B cell (primary cell): ENCODE data around the gene M1AP. TPM values are rescaled to one million over a fixed set of nuclear protein-coding genes. Genes with fewer than 3 reads are reported as not detected.

Experiments
- ATAC-seq: fragments of 200-7000 bp; cut with Tn5 transposase; one replicate; pipeline ENCODE4 v1.10.0; 2021; ENCODE audit warnings: low read depth, mild to moderate bottlenecking, moderate number of reproducible peaks, moderate library complexity
- CTCF ChIA-PET: fragments of 350-600 bp; sonication (Branson Sonifier 250); formaldehyde crosslinking; loops from one replicate; lab custom pipeline; 2021; ENCODE audit warnings: antibody characterized with exemption, inconsistent platforms; lab: Charles Lee
- POLR2A ChIA-PET: fragments of 350-600 bp; sonication (Branson Sonifier 250); formaldehyde crosslinking; loops from one replicate; lab custom pipeline; 2021; ENCODE audit warnings: antibody characterized with exemption; lab: Charles Lee
- DNase-seq: peaks from one replicate; pipeline ENCODE4 v3.0.0; 2013
- H2AFZ ChIP-seq: 2 replicates; pipeline ENCODE4 v1.6.1; 2012; ENCODE audit warnings: mild to moderate bottlenecking, low read depth, low read length; ENCODE audit not compliant: insufficient read depth, poor library complexity, severe bottlenecking
- H3K27ac ChIP-seq, 2 donors: 1 replicate in 1 of 2; 2 replicates in 1 of 2; pipeline ENCODE4 v1.5.1; 2012 to 2013; ENCODE audit warnings: low read length in 2 of 2, mild to moderate bottlenecking in 2 of 2, moderate library complexity in 1 of 2
- H3K27me3 ChIP-seq, 4 experiments: fragments of 200-600 bp in 1 of 4; sonication (generic) in 1 of 4; replicated peaks in 1 of 4; 1 replicate in 2 of 4; 2 replicates in 2 of 4; pipeline versions ENCODE4 v1.6.1 to v1.7.0; 2013 to 2016; ENCODE audit warnings: low read length in 3 of 4, mild to moderate bottlenecking in 2 of 4, mixed read lengths in 1 of 4, moderate library complexity in 1 of 4; ENCODE audit not compliant: insufficient read depth in 4 of 4, control insufficient read depth in 3 of 4; ENCODE audit errors: control extremely low read depth in 1 of 4
- H3K36me3 ChIP-seq, 2 experiments: replicated peaks in 1 of 2; 1 replicate in 1 of 2; 2 replicates in 1 of 2; pipeline versions ENCODE4 v1.6.1 to v1.7.1; 2013; ENCODE audit warnings: low read length in 1 of 2; ENCODE audit not compliant: insufficient read depth in 2 of 2, control insufficient read depth in 1 of 2; ENCODE audit errors: control extremely low read depth in 1 of 2, extremely low read depth in 1 of 2
- H3K4me1 ChIP-seq, 2 donors: fragments of 200-600 bp in 1 of 2; sonication (generic) in 1 of 2; 1 replicate in 1 of 2; 2 replicates in 1 of 2; pipeline versions ENCODE4 v1.5.1 to v1.6.1; 2013 to 2017; ENCODE audit warnings: low read length in 2 of 2; ENCODE audit not compliant: control insufficient read depth in 2 of 2, insufficient read depth in 2 of 2
- H3K4me2 ChIP-seq: replicated peaks from 2 replicates; pipeline ENCODE3; 2012; ENCODE audit warnings: mild to moderate bottlenecking, low read depth, low read length; ENCODE audit not compliant: poor library complexity, severe bottlenecking
- H3K4me3 ChIP-seq, 5 experiments: fragments of 200-600 bp in 1 of 5; sonication (generic) in 1 of 5; 1 replicate in 3 of 5; 2 replicates in 2 of 5; pipeline versions ENCODE4 v1.5.1 to v1.7.0; 2011 to 2016; ENCODE audit warnings: low read length in 4 of 5, mild to moderate bottlenecking in 4 of 5, low read depth in 2 of 5, control low read depth in 1 of 5, moderate library complexity in 1 of 5; ENCODE audit not compliant: insufficient read depth in 1 of 5; ENCODE audit errors: control extremely low read depth in 1 of 5, extremely low read depth in 1 of 5
- H3K79me2 ChIP-seq: fragments of 200-600 bp; sonication (generic); one replicate; pipeline ENCODE4 v1.6.0; 2016; ENCODE audit warnings: low read length; ENCODE audit not compliant: control insufficient read depth, insufficient read depth
- H3K9ac ChIP-seq: fragments of 200-600 bp; sonication (generic); 2 replicates; pipeline ENCODE4 v1.6.1; 2017; ENCODE audit warnings: mild to moderate bottlenecking, low read length, moderate library complexity
- H3K9me3 ChIP-seq, 3 donors: one replicate each; pipeline versions ENCODE4 v1.6.1 to v1.7.1; 2013; ENCODE audit warnings: low read length in 2 of 3; ENCODE audit not compliant: control insufficient read depth in 2 of 3, insufficient read depth in 1 of 3; ENCODE audit errors: control extremely low read depth in 1 of 3
- H4K20me1 ChIP-seq: 2 replicates; pipeline ENCODE4 v1.6.0; 2012; ENCODE audit warnings: mild to moderate bottlenecking, low read length; ENCODE audit not compliant: insufficient read depth, control insufficient read depth, poor library complexity, severe bottlenecking
- H3K27ac Mint-ChIP-seq: one replicate; pipeline ENCODE4 v1.8.0; 2021; ENCODE audit warnings: mixed read lengths
- H3K27me3 Mint-ChIP-seq: one replicate; pipeline ENCODE4 v1.8.0; 2021; ENCODE audit warnings: mixed read lengths
- H3K4me1 Mint-ChIP-seq: one replicate; pipeline ENCODE4 v1.8.0; 2021; ENCODE audit warnings: mixed read lengths
- H3K4me3 Mint-ChIP-seq: one replicate; pipeline ENCODE4 v1.8.0; 2021; ENCODE audit warnings: mixed read lengths
- H3K9me3 Mint-ChIP-seq: one replicate; pipeline ENCODE4 v1.8.0; 2022; ENCODE audit warnings: mixed read lengths; ENCODE audit not compliant: insufficient read depth
- EZH2 ChIP-seq: IDR thresholded peaks from 2 replicates; pipeline ENCODE4 v1.6.1; 2012; ENCODE audit warnings: borderline replicate concordance, low read depth, mild to moderate bottlenecking, moderate library complexity, low read length; ENCODE audit not compliant: insufficient read depth, poor library complexity, severe bottlenecking
- WGBS: methylation state at CpG from one replicate; pipeline ENCODE4 v1.1.5; 2013; ENCODE audit warnings: missing lambda C conversion rate; ENCODE audit not compliant: insufficient coverage; 5-methylcytosine and 5-hydroxymethylcytosine counted together
- intact Hi-C: fragments of 100-400 bp; cut with micrococcal nuclease; formaldehyde crosslinking; loops from one replicate; pipeline ENCODE4 v1.10.0; 2022
- polyA plus RNA-seq: library from polyadenylated mRNA; depleted of rRNA; stranded (reverse); fragments of >200 nt; gene quantifications from 2 replicates; pipeline ENCODE4 v1.2.3, GENCODE V29; 2012
- total RNA-seq, 2 donors: library from RNA; stranded (reverse); fragments of 120-200 nt in 1 of 2; gene quantifications; 1 replicate in 1 of 2; 2 replicates in 1 of 2; pipeline versions ENCODE4 v1.2.3 to v1.2.4, GENCODE V29; 2013 to 2022
- TF ChIP-seq, protein P1 (sequence below): fragments of 200-600 bp; IDR thresholded peaks from one replicate; pipeline ENCODE4 v1.8.0; 2022; ENCODE audit warnings: antibody characterized with exemption, mild to moderate bottlenecking

The M1AP gene
- total and polyA plus RNA-seq, 2 donors (not counting 1 experiment from before 2014, with no cell fraction given), result 0.15 TPM; not detected in 1

DNA sequence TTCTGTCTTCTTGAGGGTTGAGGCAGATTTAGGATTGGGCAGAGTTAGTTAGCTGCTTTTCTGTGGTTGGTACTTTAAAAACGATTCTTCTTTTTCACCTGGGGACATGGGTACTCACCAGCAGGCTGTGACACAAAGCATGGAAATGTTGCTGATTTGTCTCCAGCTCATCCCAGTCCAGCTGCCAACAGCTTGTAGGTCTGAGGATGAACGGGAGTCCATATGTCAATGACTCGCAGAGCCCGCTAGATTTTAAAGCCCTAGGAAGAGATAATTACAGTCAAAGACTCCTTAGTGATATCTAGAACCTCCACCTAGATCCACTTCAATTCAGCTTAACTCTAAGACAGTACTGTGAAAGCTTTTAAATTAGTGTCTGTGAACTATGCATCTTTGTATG is 72.8 kb downstream of the M1AP start:
- intact Hi-C loops, result loop anchor here (2.0 kb wide), 1 partner anchor 17 kb away; no protein-coding TSS in a partner anchor
- Histone ChIP-seq H2AFZ (no peak overlapping the region), H3K9ac (no peak overlapping the region), H4K20me1 (no peaks in the 10 kb centered on the region), H3K27ac (no peak overlapping the region), H3K4me1 (peaks cover 54 to 63% of the 10 kb centered on the region in 2 donors), H3K36me3 (no peaks in the 10 kb centered on the region), H3K4me3 (no peak overlapping the region), H3K4me2 (no peak overlapping the region), H3K79me2 (no peaks in the 10 kb centered on the region), H3K9me3 (peaks cover 0 to 4% (median 0%) of the 10 kb centered on the region in 3 donors), H3K27me3 (no peaks in the 10 kb centered on the region)
- Mint-ChIP-seq H3K27me3 (no peaks in the 10 kb centered on the region), H3K4me3 (no peak overlapping the region), H3K27ac (no peak overlapping the region), H3K4me1 (peaks cover 46% of the 10 kb centered on the region), H3K9me3 (no peaks in the 10 kb centered on the region)
- no peak for TF ChIP-seq EZH2
- CTCF ChIA-PET, result interaction anchor here (0.7 to 10.3 kb wide), 4 partner anchors 11 to 92 kb away, joined by 3 to 103 read pairs (median 4); partner anchors contain the start of gene DOK1
- POLR2A ChIA-PET, result interaction anchor here (0.6 kb wide), 1 partner anchor 123 kb away, joined by 5 read pairs; no protein-coding TSS in a partner anchor
- no peak for ATAC-seq
- no peak for DNase-seq
- 82% methylated on average over 1 of the region's 4 CpGs for WGBS

DNA sequence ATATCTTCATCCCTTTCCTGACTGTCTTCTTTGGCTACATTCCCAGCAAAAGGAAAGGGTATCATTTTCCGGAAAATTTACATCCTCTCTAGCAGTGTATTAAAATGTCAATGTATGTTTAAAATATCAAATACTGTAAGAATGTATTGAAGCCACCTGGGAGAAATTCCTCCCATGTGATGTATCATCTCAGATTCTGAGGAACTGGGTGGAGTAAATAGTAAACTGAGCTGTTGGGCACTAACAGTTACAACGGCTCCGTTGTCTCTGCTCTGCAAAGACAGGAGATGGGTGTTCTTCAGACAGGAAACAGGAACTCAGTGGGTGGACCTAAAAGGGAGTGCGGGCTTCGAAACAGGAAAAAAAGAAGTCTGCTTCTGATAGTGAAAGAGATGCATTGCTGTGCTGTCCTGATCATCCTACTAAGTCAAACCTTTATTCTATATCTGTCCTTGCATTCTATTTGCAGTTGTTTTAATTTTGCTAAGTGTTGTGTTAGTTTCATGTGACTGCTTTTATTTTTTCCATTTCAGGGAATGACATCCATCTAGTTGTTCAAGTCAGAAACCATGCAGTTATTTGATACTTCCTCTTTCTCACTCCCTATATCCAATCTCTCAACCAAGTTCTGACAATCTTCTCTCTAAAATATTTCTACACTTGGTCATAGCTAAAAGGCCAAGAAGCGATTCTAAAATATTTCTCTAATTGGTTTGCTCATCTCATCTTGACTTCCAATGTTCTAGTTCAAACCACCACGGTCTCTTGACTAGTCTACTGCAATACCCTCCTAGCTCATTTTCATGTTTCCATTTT is 74.2 kb downstream of the M1AP start:
- TF ChIP-seq EZH2, result no peak
- TF ChIP-seq, protein P1, sequence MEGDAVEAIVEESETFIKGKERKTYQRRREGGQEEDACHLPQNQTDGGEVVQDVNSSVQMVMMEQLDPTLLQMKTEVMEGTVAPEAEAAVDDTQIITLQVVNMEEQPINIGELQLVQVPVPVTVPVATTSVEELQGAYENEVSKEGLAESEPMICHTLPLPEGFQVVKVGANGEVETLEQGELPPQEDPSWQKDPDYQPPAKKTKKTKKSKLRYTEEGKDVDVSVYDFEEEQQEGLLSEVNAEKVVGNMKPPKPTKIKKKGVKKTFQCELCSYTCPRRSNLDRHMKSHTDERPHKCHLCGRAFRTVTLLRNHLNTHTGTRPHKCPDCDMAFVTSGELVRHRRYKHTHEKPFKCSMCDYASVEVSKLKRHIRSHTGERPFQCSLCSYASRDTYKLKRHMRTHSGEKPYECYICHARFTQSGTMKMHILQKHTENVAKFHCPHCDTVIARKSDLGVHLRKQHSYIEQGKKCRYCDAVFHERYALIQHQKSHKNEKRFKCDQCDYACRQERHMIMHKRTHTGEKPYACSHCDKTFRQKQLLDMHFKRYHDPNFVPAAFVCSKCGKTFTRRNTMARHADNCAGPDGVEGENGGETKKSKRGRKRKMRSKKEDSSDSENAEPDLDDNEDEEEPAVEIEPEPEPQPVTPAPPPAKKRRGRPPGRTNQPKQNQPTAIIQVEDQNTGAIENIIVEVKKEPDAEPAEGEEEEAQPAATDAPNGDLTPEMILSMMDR, result no peak
- Histone ChIP-seq H3K27me3 (no peaks in the 10 kb centered on the region), H3K4me2 (peak overlapping the region; percentile 66), H3K36me3 (no peaks in the 10 kb centered on the region), H4K20me1 (no peaks in the 10 kb centered on the region), H3K4me3 (peak overlapping the region in 4 of 5 experiments; percentile 21 to 34 (median 32)), H3K79me2 (peaks cover 4% of the 10 kb centered on the region), H3K9ac (peak overlapping the region; percentile 46), H2AFZ (peak overlapping the region; percentile 67), H3K4me1 (peaks cover 58 to 68% of the 10 kb centered on the region in 2 donors), H3K9me3 (peaks cover 0 to 4% (median 0%) of the 10 kb centered on the region in 3 donors), H3K27ac (peak overlapping the region; percentile 9 to 74)
- no peaks in the 10 kb centered on the region for H3K9me3 Mint-ChIP-seq
- WGBS, result 32% methylated on average over 4 of the region's 7 CpGs
- no peaks in the 10 kb centered on the region for H3K27me3 Mint-ChIP-seq
- ChIA-PET POLR2A (interaction anchor here (0.6 to 1.2 kb wide), 2 partner anchors 23 to 45 kb away, joined by 3 to 6 read pairs; partner anchors contain the start of genes AUP1 and HTRA2), CTCF (interaction anchor here (0.5 to 10.3 kb wide), 4 partner anchors 12 to 91 kb away, joined by 3 to 103 read pairs (median 4); partner anchors contain the start of genes CCDC142, LOXL3, PCGF1 and TTC31)
- peak overlapping the region; percentile 84 for H3K4me3 Mint-ChIP-seq
- peak overlapping the region; percentile 92 for H3K27ac Mint-ChIP-seq
- peaks cover 46% of the 10 kb centered on the region for H3K4me1 Mint-ChIP-seq
- ATAC-seq (peak; percentile 69), DNase-seq (peak; percentile 69)
- intact Hi-C loops, result loop anchor here (1.0 to 2.0 kb wide), 3 partner anchors 19 to 45 kb away; partner anchors contain the start of genes AUP1 and HTRA2
